HepG2 (cell line): ENCODE results near the gene AANAT. TPM values are rescaled to one million over a fixed set of nuclear protein-coding genes. Genes with fewer than 3 reads are reported as not detected.

Experiments
- CC2D1A ChIP-seq: sonication (generic); formaldehyde crosslinking; IDR thresholded peaks from 2 replicates; pipeline ENCODE4 v1.8.1; 2023; ENCODE audit warnings: mild to moderate bottlenecking, missing genetic modification reagents
- E2F5 ChIP-seq: sonication (generic); formaldehyde crosslinking; conservative IDR thresholded peaks from 2 replicates; pipeline ENCODE4 v1.4.0; 2020; ENCODE audit warnings: missing genetic modification reagents
- ETV5 ChIP-seq: IDR thresholded peaks from 2 replicates; pipeline ENCODE4 v1.6.1; 2018; ENCODE audit warnings: missing biosample characterization, missing genetic modification reagents, inconsistent platforms, borderline replicate concordance
- NRL ChIP-seq: sonication (generic); formaldehyde crosslinking; IDR thresholded peaks from 2 replicates; pipeline ENCODE4 v1.5.0; 2020; ENCODE audit warnings: missing genetic modification reagents, mild to moderate bottlenecking, moderate library complexity, borderline replicate concordance
- RAD21 ChIP-seq: fragments of 450-650 bp; formaldehyde crosslinking; IDR thresholded peaks from 2 replicates; pipeline ENCODE4 v1.5.0; 2020; ENCODE audit warnings: mild to moderate bottlenecking
- RXRB ChIP-seq: IDR thresholded peaks from 2 replicates; pipeline ENCODE4 v1.6.1; 2016; ENCODE audit warnings: borderline replicate concordance, missing genetic modification reagents, missing compliant biosample characterization
- SNAPC5 ChIP-seq: sonication (generic); formaldehyde crosslinking; IDR thresholded peaks from 2 replicates; pipeline ENCODE4 v1.8.1; 2023; ENCODE audit warnings: mild to moderate bottlenecking, missing genetic modification reagents, borderline replicate concordance
- STAG1 ChIP-seq: sonication (generic); formaldehyde crosslinking; IDR thresholded peaks from 2 replicates; pipeline ENCODE4 v1.4.0; 2020; ENCODE audit warnings: missing genetic modification reagents
- TBP ChIP-seq: sonication (generic); formaldehyde crosslinking; IDR thresholded peaks from 2 replicates; pipeline ENCODE4 v1.5.0; 2020; ENCODE audit warnings: missing genetic modification reagents
- ZBTB2 ChIP-seq: sonication (generic); formaldehyde crosslinking; IDR thresholded peaks from 2 replicates; pipeline ENCODE4 v1.8.0; 2022; ENCODE audit warnings: low read depth, missing genetic modification reagents
- ZNF318 ChIP-seq: sonication (generic); formaldehyde crosslinking; IDR thresholded peaks from 2 replicates; pipeline ENCODE4 v1.4.0; 2020; ENCODE audit warnings: mild to moderate bottlenecking, missing genetic modification reagents
- ZNF570 ChIP-seq: sonication (generic); formaldehyde crosslinking; IDR thresholded peaks from 2 replicates; pipeline ENCODE4 v1.4.0; 2020; ENCODE audit warnings: mild to moderate bottlenecking, missing genetic modification reagents, borderline replicate concordance
- ZNF776 ChIP-seq: sonication (generic); formaldehyde crosslinking; IDR thresholded peaks from 2 replicates; pipeline ENCODE4 v1.4.0; 2020; ENCODE audit warnings: mild to moderate bottlenecking, missing genetic modification reagents
- ZNF891 ChIP-seq: sonication (generic); formaldehyde crosslinking; IDR thresholded peaks from 2 replicates; pipeline ENCODE4 v1.5.0; 2020; ENCODE audit warnings: mild to moderate bottlenecking, missing genetic modification reagents
- polyA plus RNA-seq, 8 experiments: library from polyadenylated mRNA; depleted of rRNA in 3 of 8; stranded (reverse) in 7 of 8; unstranded in 1 of 8; fragments of >200 nt; fragmentation: Illumina TruSeq in 4 of 8; extraction: Trizol in 4 of 8; gene quantifications; 2 replicates each; pipeline versions ENCODE4 v1.2.1 to v1.2.3, GENCODE V29; 2011 to 2016; ENCODE audit warnings: low read depth in 4 of 8, missing spikeins in 1 of 8, mixed read lengths in 1 of 8; ENCODE audit not compliant: insufficient read depth in 1 of 8
- total RNA-seq, 5 experiments: library from RNA; depleted of rRNA; stranded (reverse); fragments of >200 nt; fragmentation: Illumina TruSeq; extraction: Trizol; gene quantifications; 2 replicates each; pipeline ENCODE4 v1.2.3, GENCODE V29; 2016; ENCODE audit warnings: low read depth in 1 of 5

AANAT gene
- total and polyA plus RNA-seq, 2 of the 13 experiments (the other 11 are each of a cell fraction or from before 2014, with no cell fraction given) = 0.07 TPM; not detected in 1

- no peak for TF ChIP-seq TBP
- TF ChIP-seq RXRB (CRISPR knock-in tag) = peak; percentile 33; the same call in 1 of the 2 replicates
- no peak for TF ChIP-seq ZNF776 (CRISPR knock-in tag)
- no peak for TF ChIP-seq CC2D1A
- no peak for TF ChIP-seq ZBTB2
- peak; percentile 81 for TF ChIP-seq RAD21 (CRISPR knock-in tag)
- TF ChIP-seq ZNF570 = no peak
- no peak for TF ChIP-seq SNAPC5 (CRISPR knock-in tag)
- peak; percentile 14; the same call in 1 of the 2 replicates for TF ChIP-seq ETV5 (CRISPR knock-in tag)
- 0 out of 2 replicates have a peak, but pooled peaks have one; percentile 32 for TF ChIP-seq E2F5 (CRISPR knock-in tag)
- TF ChIP-seq ZNF891 (CRISPR knock-in tag) = peak; percentile 67; the same call in 1 of the 2 replicates
- TF ChIP-seq STAG1 (CRISPR knock-in tag) = peak; percentile 79
- 0 out of 2 replicates have a peak, but pooled peaks have one; percentile 25 for TF ChIP-seq NRL
- 0 out of 2 replicates have a peak, but pooled peaks have one; percentile 31 for TF ChIP-seq ZNF318 (CRISPR knock-in tag)
Observed at GRCh38 chr17:76458580-76459490, 8.6 kb upstream of the AANAT start (continued).
